IMR-90 (cell line): ENCODE data around the gene DVL2. TPM values are rescaled to one million over a fixed set of nuclear protein-coding genes. Genes with fewer than 3 reads are reported as not detected.

ENCODE experiments used
- ATAC-seq: fragments of 200-7000 bp; cut with Tn5 transposase; 2 replicates; pipeline ENCODE4 v1.9.1; 2020; ENCODE audit warnings: low read depth, mild to moderate bottlenecking, moderate library complexity
- BruUV-seq: library from RNA; stranded (reverse); fragments of 400-500 nt; replicated peaks from 2 replicates; lab custom pipeline; 2021; lab: Mats Ljungman, UMichigan
- CTCF ChIA-PET: fragments of 300-600 bp; formaldehyde crosslinking; extraction: SDS; loops from one replicate; lab custom pipeline; 2021; ENCODE audit warnings: antibody characterized with exemption; lab: Yijun Ruan, JAX
- POLR2A ChIA-PET: fragments of 300-600 bp; sonication (Branson Sonifier 250); formaldehyde crosslinking; loops from one replicate; lab custom pipeline; 2022; ENCODE audit warnings: antibody characterized with exemption; ENCODE audit not compliant: unreplicated experiment; lab: Charles Lee
- DNase-seq: peaks from one replicate; pipeline ENCODE4 v3.0.0; 2013
- H2AFZ ChIP-seq: replicated peaks from 2 replicates; pipeline ENCODE3; 2013; ENCODE audit warnings: low read length, mild to moderate bottlenecking; ENCODE audit not compliant: poor library complexity
- H2AK5ac ChIP-seq: 2 replicates; pipeline ENCODE4 v1.6.1; 2013; ENCODE audit warnings: low read depth, low read length, inconsistent platforms
- H2AK9ac ChIP-seq: replicated peaks from 2 replicates; pipeline ENCODE3; 2013; ENCODE audit warnings: mild to moderate bottlenecking, low read depth, low read length, moderate library complexity; ENCODE audit not compliant: poor library complexity
- H2BK120ac ChIP-seq: 2 replicates; pipeline ENCODE4 v1.6.1; 2013; ENCODE audit warnings: low read depth, low read length, inconsistent platforms
- H2BK15ac ChIP-seq: 3 replicates; pipeline ENCODE4 v1.6.1; 2013; ENCODE audit warnings: low read depth, low read length, inconsistent platforms
- H2BK20ac ChIP-seq: 2 replicates; pipeline ENCODE4 v1.6.1; 2013; ENCODE audit warnings: low read depth, mild to moderate bottlenecking, inconsistent platforms, low read length, moderate library complexity
- H2BK5ac ChIP-seq: 2 replicates; pipeline ENCODE4 v1.6.1; 2013; ENCODE audit warnings: mild to moderate bottlenecking, low read depth, low read length, inconsistent platforms; ENCODE audit not compliant: poor library complexity, severe bottlenecking
- H3K14ac ChIP-seq: replicated peaks from 2 replicates; pipeline ENCODE4 v1.6.1; 2013; ENCODE audit warnings: low read depth, low read length, inconsistent platforms
- H3K18ac ChIP-seq: 2 replicates; pipeline ENCODE4 v1.6.1; 2013; ENCODE audit warnings: low read depth, low read length, control low read depth
- H3K23ac ChIP-seq: 2 replicates; pipeline ENCODE4 v1.6.1; 2013; ENCODE audit warnings: low read depth, low read length, inconsistent platforms
- H3K27ac ChIP-seq: 2 replicates; pipeline ENCODE4 v1.5.1; 2013; ENCODE audit warnings: mild to moderate bottlenecking, control low read depth, low read length; ENCODE audit not compliant: insufficient read depth
- H3K27me3 ChIP-seq: 2 replicates; pipeline ENCODE4 v1.6.1; 2013; ENCODE audit warnings: low read length; ENCODE audit not compliant: control insufficient read depth, insufficient read depth
- H3K36me3 ChIP-seq: 2 replicates; pipeline ENCODE4 v1.6.1; 2013; ENCODE audit warnings: low read length, mixed read lengths; ENCODE audit not compliant: control insufficient read depth, insufficient read depth
- H3K4ac ChIP-seq: 2 replicates; pipeline ENCODE4 v1.6.1; 2013; ENCODE audit warnings: low read depth, low read length, inconsistent platforms
- H3K4me1 ChIP-seq: 2 replicates; pipeline ENCODE4 v1.6.1; 2013; ENCODE audit warnings: low read length, mixed read lengths; ENCODE audit not compliant: control insufficient read depth, insufficient read depth
- H3K4me2 ChIP-seq: 2 replicates; pipeline ENCODE4 v1.6.1; 2013; ENCODE audit warnings: low read depth, mild to moderate bottlenecking, control low read depth, low read length, moderate library complexity
- H3K4me3 ChIP-seq: 2 replicates; pipeline ENCODE4 v1.5.1; 2013; ENCODE audit warnings: low read depth, mild to moderate bottlenecking, control low read depth, low read length, moderate library complexity; ENCODE audit not compliant: insufficient read depth
- H3K56ac ChIP-seq: 2 replicates; pipeline ENCODE4 v1.6.1; 2013; ENCODE audit warnings: low read length, inconsistent platforms; ENCODE audit not compliant: insufficient read depth; ENCODE audit errors: extremely low read depth
- H3K79me1 ChIP-seq, 2 experiments: 2 replicates each; pipeline ENCODE4 v1.6.1; 2013; ENCODE audit warnings: low read length in 2 of 2, inconsistent platforms in 1 of 2, low read depth in 1 of 2
- H3K9ac ChIP-seq: 2 replicates; pipeline ENCODE4 v1.6.1; 2013; ENCODE audit warnings: low read depth, low read length, control low read depth
- H3K9me1 ChIP-seq: 2 replicates; pipeline ENCODE4 v1.6.1; 2013; ENCODE audit warnings: low read length, inconsistent platforms; ENCODE audit not compliant: insufficient read depth
- H3K9me3 ChIP-seq: 2 replicates; pipeline ENCODE4 v1.6.1; 2013; ENCODE audit warnings: low read length; ENCODE audit not compliant: control insufficient read depth, insufficient read depth
- H4K20me1 ChIP-seq: 2 replicates; pipeline ENCODE4 v1.6.1; 2013; ENCODE audit warnings: low read length, inconsistent platforms; ENCODE audit not compliant: insufficient read depth
- H4K5ac ChIP-seq: 2 replicates; pipeline ENCODE4 v1.6.1; 2013; ENCODE audit warnings: mild to moderate bottlenecking, low read depth, low read length, control low read depth
- H4K8ac ChIP-seq, 2 experiments: 2 replicates each; pipeline ENCODE4 v1.6.1; 2013; ENCODE audit warnings: low read depth in 2 of 2, low read length in 2 of 2, control low read depth in 1 of 2, inconsistent platforms in 1 of 2
- H4K91ac ChIP-seq: 2 replicates; pipeline ENCODE4 v1.6.1; 2013; ENCODE audit warnings: low read depth, low read length, inconsistent platforms; ENCODE audit not compliant: insufficient read depth
- CEBPB ChIP-seq: IDR thresholded peaks from 2 replicates; pipeline ENCODE4 v1.6.1; 2012; ENCODE audit warnings: low read depth, low read length, improper control_type of control experiment
- ELK1 ChIP-seq: fragments of 150-350 bp; IDR thresholded peaks from 2 replicates; pipeline ENCODE4 v1.6.1; 2016; ENCODE audit warnings: low read depth, mild to moderate bottlenecking, low read length, moderate library complexity, borderline replicate concordance
- FOS ChIP-seq: fragments of 150-350 bp; IDR thresholded peaks from 2 replicates; pipeline ENCODE4 v1.6.1; 2016; ENCODE audit warnings: low read depth, low read length
- MAFK ChIP-seq: IDR thresholded peaks from 2 replicates; pipeline ENCODE4 v1.6.1; 2012; ENCODE audit warnings: low read depth, low read length, improper control_type of control experiment
- MAZ ChIP-seq: IDR thresholded peaks from 2 replicates; pipeline ENCODE4 v1.6.1; 2012; ENCODE audit warnings: low read depth, mild to moderate bottlenecking, low read length, improper control_type of control experiment, moderate library complexity, borderline replicate concordance
- MXI1 ChIP-seq: IDR thresholded peaks from 2 replicates; pipeline ENCODE4 v1.6.1; 2012; ENCODE audit warnings: low read depth, mild to moderate bottlenecking, low read length, moderate library complexity, borderline replicate concordance
- NFE2L2 ChIP-seq: fragments of 150-350 bp; IDR thresholded peaks from 2 replicates; pipeline ENCODE4 v1.6.1; 2016; ENCODE audit warnings: low read depth, mild to moderate bottlenecking, low read length
- POLR2A ChIP-seq: IDR thresholded peaks from 2 replicates; pipeline ENCODE4 v1.6.1; 2012; ENCODE audit warnings: mild to moderate bottlenecking, low read depth, low read length
- SMC3 ChIP-seq: fragments of 150-350 bp; IDR thresholded peaks from 2 replicates; pipeline ENCODE4 v1.6.1; 2016; ENCODE audit warnings: low read depth, mild to moderate bottlenecking, antibody characterized with exemption, low read length, moderate library complexity
- WGBS, 2 experiments: methylation state at CpG; one replicate each; pipeline versions ENCODE4 v1.1.5 to v1.1.7; 2013; ENCODE audit warnings: missing lambda C conversion rate in 2 of 2; ENCODE audit not compliant: insufficient read length in 1 of 2; ENCODE audit errors: extremely low coverage in 2 of 2; 5-methylcytosine and 5-hydroxymethylcytosine counted together
- dilution Hi-C: fragments of 300-500 bp; cut with HindIII; formaldehyde crosslinking; loops from one replicate; pipeline ENCODE4 v1.14.3; 2018; ENCODE audit warnings: low sequenced_read_pairs; ENCODE audit not compliant: unreplicated experiment
- in situ Hi-C: fragments of 300-500 bp; cut with MboI; formaldehyde crosslinking; loops from 3 replicates; pipeline ENCODE4 v1.14.3; 2019; ENCODE audit warnings: low sequenced_read_pairs, inconsistent platforms, mixed read lengths
- intact Hi-C: fragments of 100-400 bp; cut with micrococcal nuclease; formaldehyde crosslinking; loops from 2 replicates; pipeline ENCODE4 v1.10.0; 2022
- polyA plus RNA-seq, 3 experiments: library from polyadenylated mRNA; depleted of rRNA; stranded (reverse); fragments of >200 nt; gene quantifications; 2 replicates each; pipeline ENCODE4 v1.2.3, GENCODE V29; 2012; ENCODE audit warnings: low replicate concordance in 1 of 3
- total RNA-seq: library from RNA; depleted of rRNA; stranded (reverse); fragments of >200 nt; gene quantifications from 2 replicates; pipeline ENCODE4 v1.2.3, GENCODE V29; 2012

DVL2 gene
- total and polyA plus RNA-seq, 2 of the 4 experiments (the other 2 are of a cell fraction) = 11.8 to 21.3 TPM

- DNase-seq = no peak
- Histone ChIP-seq H3K79me1 (no peaks in the 10 kb centered on the region; a peak in 2 of 4 replicates), H3K9me3 (no peaks in the 10 kb centered on the region), H2AK9ac (no peak overlapping the region), H4K91ac (no peak overlapping the region), H4K5ac (no peak overlapping the region), H2BK5ac (no peak overlapping the region), H3K36me3 (peaks cover 57% of the 10 kb centered on the region), H2BK120ac (no peak overlapping the region), H3K4me1 (no peaks in the 10 kb centered on the region), H3K27ac (no peak overlapping the region), H3K14ac (no peak overlapping the region), H3K27me3 (no peaks in the 10 kb centered on the region), H3K9me1 (no peaks in the 10 kb centered on the region), H3K56ac (no peak overlapping the region), H2BK20ac (no peak overlapping the region), H3K18ac (no peak overlapping the region), H3K4ac (no peak overlapping the region), H4K20me1 (peaks cover 12% of the 10 kb centered on the region), H4K8ac (no peak overlapping the region), H3K4me2 (no peak overlapping the region), H2AFZ (no peak overlapping the region), H2BK15ac (no peak overlapping the region), H3K23ac (no peak overlapping the region), H2AK5ac (no peak overlapping the region), H3K9ac (no peak overlapping the region), H3K4me3 (no peak overlapping the region)
- CTCF ChIA-PET = no interaction called here
- 61% methylated on average over 10 of the region's 12 CpGs; no CpG with 5 or more reads in 1 of the 2 experiments for WGBS, 2 experiments
- dilution Hi-C loops (no loop called here), intact Hi-C loops (no loop called here), in situ Hi-C loops (no loop called here)
- no peak for ATAC-seq
- BruUV-seq = no TSS peak
- POLR2A ChIA-PET = no interaction called here
- TF ChIP-seq POLR2A (no peak), NFE2L2 (no peak), MAFK (no peak), CEBPB (no peak), MAZ (no peak), MXI1 (no peak), ELK1 (no peak), FOS (no peak), SMC3 (no peak)
Observed at GRCh38 chr17:7192271-7192937, 41.9 kb downstream of the DVL2 start.
